GM12801 (cell line): ENCODE measurements around the gene SRF.

Source experiments
- TF ChIP-seq, protein P1 (sequence below): IDR thresholded peaks from one replicate; pipeline ENCODE4 v1.5.1; 2011; ENCODE audit warnings: control low read depth; ENCODE audit not compliant: insufficient read length; ENCODE audit errors: extremely low read depth

Gene SRF

GRCh38 chr6:43221046-43221972 is 50.2 kb downstream of the SRF start:
- TF ChIP-seq, protein P1, sequence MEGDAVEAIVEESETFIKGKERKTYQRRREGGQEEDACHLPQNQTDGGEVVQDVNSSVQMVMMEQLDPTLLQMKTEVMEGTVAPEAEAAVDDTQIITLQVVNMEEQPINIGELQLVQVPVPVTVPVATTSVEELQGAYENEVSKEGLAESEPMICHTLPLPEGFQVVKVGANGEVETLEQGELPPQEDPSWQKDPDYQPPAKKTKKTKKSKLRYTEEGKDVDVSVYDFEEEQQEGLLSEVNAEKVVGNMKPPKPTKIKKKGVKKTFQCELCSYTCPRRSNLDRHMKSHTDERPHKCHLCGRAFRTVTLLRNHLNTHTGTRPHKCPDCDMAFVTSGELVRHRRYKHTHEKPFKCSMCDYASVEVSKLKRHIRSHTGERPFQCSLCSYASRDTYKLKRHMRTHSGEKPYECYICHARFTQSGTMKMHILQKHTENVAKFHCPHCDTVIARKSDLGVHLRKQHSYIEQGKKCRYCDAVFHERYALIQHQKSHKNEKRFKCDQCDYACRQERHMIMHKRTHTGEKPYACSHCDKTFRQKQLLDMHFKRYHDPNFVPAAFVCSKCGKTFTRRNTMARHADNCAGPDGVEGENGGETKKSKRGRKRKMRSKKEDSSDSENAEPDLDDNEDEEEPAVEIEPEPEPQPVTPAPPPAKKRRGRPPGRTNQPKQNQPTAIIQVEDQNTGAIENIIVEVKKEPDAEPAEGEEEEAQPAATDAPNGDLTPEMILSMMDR, result no peak

GRCh38 chr6:43222418-43223059 is 51.5 kb downstream of the SRF start:
- TF ChIP-seq, protein P1, result no peak

DNA sequence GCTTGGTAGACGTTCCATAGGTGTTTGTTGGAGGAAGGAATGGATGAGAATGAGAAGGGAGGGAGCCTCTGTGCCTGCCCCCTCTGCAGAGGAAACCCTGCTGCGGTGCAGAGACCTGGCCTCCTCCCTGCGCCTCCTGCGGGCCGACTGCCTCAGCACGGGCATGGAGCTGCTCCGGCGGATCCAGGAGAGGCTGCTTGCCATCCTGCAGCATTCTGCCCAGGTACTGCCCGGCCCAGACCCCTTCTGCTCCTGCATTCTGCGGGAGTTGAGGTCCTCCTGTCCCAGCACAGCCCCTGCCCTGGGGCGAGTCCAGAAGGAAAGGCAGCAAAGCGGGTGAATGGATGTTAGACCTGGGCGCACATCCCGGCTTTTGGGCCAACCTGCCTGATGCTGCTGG is 52.1 kb downstream of the SRF start:
- TF ChIP-seq, protein P1, result no peak

DNA sequence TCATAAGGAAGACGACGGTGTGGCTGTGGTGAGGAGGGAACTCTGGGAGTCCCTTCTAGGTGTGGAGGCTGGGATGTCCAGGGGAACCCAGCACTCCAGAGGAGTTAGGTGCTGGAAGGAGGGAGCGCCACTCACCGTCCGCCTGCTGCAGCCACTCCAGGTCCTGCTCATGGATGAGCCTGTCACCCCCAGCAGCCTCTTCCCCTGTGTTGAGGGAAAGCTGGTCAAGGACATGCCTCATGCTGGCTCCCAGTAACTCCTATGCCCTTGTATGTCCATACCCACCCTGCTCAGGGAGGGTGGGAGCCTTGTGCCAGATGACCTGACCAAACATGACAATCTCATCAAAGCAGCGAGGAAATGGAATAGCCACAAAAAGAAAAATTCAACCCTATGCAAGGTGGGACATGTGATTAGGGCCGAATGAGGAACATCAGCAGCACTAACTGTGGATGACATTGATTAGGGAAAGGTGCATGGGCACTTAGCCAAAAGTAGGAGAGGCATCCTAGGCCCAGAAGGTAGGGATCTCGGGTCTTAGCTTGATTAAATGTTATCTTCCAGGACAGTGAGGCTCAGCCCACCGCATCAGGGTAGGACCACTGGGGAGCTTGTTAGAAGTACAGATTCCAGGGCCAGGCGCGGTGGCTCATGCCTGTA is 55.3 kb downstream of the SRF start:
- TF ChIP-seq, protein P1, result no peak

- TF ChIP-seq, protein P1, result no peak
These were observed 58.1 kb downstream of the SRF start, which contains the start of gene DNPH1 for GRCh38 chr6:43228951-43229802. Gene DNPH1 (minus strand): TSS chr6:43229481. CDS start chr6:43229456, 25 bp downstream.

- TF ChIP-seq, protein P1, result no peak
These were observed 58.9 kb downstream of the SRF start for GRCh38 chr6:43229803-43230620.
